Stimulated activated CD8-positive, alpha-beta memory T cell treated with anti-CD3 and anti-CD28 coated beads, Interleukin-7, amount 100 ng/mL, for 24 hours (primary cell): ENCODE results near the gene ANKRD13A.

Source experiments
- DNase-seq: peaks from one replicate; pipeline ENCODE4 v3.0.0-alpha.2; 2020; ENCODE audit warnings: low read depth

The ANKRD13A gene

GRCh38 chr12:109998904-109999648 lies at the start of gene ANKRD13A:
TSS of gene ANKRD13A (plus strand) at chr12:109999430. CDS start at chr12:109999689, 259 bp downstream.
- DNase-seq, result peak; percentile 70

- no peak for DNase-seq
Measured at GRCh38 chr12:109950625-109951024, 48.6 kb upstream of the ANKRD13A start.

GRCh38 chr12:109951136-109951535 lies 48.1 kb upstream of the ANKRD13A start:
- DNase-seq, result no peak

GRCh38 chr12:109951751-109952150 lies 47.5 kb upstream of the ANKRD13A start:
- no peak for DNase-seq

DNA sequence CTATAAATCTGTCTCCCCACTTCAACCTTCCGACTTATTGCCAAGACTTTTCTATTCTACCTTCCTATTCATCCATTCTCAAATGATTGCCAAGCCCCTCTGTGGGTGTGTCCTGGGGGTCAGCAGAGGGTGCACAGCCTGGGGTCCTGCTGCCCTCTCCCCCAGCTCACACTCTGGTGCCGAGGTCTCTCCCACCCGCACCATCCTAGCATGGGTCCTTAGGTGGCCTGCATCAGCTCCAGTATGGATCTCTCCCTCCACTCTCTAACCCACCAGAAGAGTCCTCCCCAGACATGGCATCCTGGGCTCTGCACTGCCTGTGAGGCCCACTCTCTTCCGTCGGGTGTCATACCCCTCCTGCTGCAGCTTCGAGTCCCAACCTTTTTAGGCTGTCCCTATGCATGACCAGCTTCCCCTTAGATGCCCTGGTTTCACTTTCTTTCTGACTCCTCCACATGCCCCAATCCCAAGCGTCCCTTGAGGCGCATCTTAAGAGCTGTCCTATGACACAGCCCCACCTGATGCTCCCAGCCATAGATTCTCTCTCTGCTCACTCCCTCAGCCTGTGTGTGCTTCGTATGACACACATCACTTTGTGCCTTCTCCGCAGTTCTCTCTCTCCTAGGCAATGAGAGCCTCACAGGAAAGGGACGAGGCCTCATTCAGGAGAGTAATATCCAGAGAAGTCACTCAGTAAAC lies 46.9 kb upstream of the ANKRD13A start:
- DNase-seq, result no peak

DNA sequence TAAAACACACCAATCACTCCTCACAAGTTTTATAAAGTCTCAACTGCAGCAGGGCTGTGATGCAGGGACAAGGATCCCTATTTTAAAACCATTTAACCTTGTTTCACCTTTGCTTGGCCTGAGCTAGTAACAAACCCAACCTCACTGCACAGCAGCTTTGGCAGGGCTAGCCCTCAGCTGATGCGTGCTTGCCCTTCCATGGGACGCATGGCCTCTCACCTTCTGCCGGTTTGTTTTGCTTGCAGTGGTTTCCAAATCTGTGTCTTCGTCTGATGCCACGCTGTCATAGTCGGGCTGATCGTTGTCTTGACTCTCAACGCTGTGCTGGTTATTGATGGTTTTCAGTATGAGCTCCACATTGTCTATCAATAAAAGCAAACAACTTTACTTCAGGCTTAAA lies 46.4 kb upstream of the ANKRD13A start:
- DNase-seq, result no peak

GRCh38 chr12:109953656-109954055 lies 45.6 kb upstream of the ANKRD13A start:
- no peak for DNase-seq

GRCh38 chr12:109958374-109958773 lies 40.9 kb upstream of the ANKRD13A start:
- DNase-seq, result no peak

- DNase-seq, result no peak
Measured at GRCh38 chr12:109959411-109960093, 39.7 kb upstream of the ANKRD13A start.

GRCh38 chr12:109961201-109961600 lies 38.0 kb upstream of the ANKRD13A start:
- DNase-seq, result no peak

DNA sequence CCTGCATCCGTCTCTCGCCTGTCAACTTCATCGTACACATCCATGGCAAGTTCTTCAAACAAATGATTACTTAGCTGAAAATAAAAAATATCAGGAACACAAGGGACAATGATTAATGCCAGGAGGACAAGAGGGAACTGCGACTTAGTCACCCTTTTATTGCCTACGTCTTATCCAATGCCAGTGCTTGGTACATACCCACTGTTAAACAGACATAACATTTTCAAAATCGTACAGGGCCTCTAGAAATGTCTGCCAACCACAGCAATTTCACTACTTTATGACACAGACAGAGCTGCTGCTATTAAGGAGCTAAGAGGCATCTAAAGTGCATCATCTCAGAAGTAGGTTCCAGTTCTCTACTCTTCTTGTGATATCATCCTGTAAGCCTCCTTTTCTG lies 37.6 kb upstream of the ANKRD13A start:
- DNase-seq, result no peak

- DNase-seq, result no peak
Measured at GRCh38 chr12:109962398-109962797, 36.8 kb upstream of the ANKRD13A start.

DNA sequence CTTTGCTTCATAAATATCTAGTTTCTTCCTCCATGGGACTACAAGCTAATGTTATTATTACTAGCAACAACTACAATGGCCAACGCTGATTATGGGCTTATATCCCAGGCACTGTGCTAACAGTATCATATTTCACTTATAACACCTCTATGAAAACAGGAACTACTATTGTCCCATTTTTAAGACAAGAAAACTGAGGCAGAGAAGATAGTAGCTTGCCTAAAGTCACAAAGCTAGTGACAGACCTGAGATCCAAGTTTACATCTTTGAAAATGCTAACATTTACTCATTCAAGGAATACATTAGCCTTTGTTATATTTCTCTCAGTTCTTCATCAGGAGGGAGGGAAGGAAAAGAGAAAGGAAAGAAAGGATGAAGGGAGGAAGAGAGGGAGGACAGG lies 35.9 kb upstream of the ANKRD13A start:
- no peak for DNase-seq

DNA sequence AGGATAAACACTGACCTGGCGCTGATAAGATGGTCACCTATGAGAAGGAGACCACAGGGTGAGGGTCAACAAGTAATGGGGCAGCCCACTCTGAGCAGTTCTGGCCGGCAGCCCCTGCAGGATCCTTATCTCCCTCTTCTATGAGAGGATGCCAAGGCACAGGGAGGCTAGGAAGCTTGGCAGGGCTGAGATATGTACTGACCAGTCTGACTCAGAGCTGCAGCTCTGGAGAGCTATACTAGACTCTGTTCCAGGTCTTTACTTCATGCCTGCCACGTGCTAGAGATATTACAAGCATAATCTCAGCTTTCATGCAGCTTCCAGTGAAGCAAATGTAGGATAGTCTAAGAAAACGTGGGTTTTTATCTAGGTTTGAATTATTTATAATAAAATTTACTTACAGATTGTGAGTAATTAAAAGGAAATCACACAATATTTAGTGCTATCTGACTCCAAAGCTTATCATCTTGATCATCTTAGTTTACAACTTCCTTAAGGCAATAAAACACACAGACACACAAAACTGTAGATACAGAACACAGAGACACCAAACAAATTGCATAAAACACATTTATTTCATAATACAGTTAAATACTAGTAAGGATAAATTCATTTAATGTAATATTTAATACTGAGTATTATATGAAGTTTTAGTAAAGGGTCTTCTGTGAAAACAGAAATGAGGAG lies 35.3 kb upstream of the ANKRD13A start:
- DNase-seq, result no peak

GRCh38 chr12:109966546-109966945 lies 32.7 kb upstream of the ANKRD13A start:
- no peak for DNase-seq

DNA sequence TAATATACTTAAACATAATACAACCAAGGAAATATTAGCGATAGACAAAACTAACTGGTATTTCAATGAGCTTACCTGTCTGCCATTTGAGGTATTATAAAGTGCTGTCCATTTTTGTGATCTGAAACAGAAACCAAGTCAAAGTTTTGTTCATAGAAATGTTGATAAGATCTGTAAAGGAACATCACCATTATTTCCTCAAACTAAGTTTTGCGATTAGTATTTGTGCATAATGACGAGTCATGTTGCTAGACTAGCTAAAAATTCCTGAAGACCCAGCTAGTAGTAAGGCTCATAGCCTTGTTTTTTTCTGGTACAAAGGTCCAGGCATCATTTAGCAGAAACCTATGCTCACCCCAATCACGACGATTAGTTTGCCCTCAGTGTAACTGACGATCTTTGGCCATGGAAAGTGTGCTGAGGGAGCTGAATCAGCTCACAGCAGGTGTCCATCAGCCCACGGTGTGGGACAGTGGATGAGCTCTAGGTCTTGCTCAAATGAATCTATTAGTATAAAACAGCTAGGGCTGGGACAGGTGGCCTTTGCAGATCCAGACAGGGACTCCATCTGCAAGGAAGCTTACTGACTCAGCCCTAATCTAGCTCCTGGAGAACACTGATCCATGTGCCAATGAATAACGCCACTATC lies 31.7 kb upstream of the ANKRD13A start:
- no peak for DNase-seq

GRCh38 chr12:109968032-109968420 lies 31.2 kb upstream of the ANKRD13A start:
- no peak for DNase-seq

DNA sequence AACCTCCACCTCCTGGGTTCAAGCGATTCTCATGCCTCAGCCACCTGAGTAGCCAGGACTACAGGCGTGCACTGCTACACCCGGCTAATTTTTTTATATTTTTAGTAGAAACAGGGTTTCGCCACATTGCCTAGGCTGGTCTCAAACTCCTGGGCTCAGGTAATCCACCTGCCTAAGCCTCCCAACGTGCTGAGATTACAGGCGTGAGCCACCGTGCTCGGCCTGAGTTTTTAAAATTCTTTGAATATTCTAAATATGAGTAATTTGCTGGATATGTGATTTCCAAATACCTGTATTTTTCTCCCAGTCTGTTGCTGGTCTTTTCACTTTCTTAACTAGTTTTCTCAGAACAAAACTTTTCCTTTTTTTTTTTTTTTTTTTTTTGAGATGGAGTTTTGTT lies 30.4 kb upstream of the ANKRD13A start:
- no peak for DNase-seq

DNA sequence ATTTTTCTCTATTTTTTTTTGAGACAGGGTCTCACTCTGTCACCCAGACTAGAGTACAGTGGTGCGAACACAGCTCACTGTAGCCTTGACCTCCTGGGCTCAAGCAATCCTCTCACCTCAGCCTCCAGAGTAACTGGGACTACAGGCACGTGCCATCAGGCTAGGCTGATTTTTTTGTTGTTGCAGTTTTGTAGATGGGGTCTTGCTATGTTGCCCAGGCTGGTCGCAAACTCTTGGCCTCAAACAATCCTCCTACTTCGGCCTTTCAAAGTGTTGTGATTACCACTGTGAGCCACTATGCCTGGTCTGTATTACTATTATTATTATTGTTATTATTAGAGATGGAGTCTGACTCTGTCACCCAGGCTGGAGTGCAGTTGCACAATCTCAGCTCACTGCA lies 26.4 kb upstream of the ANKRD13A start:
- DNase-seq, result no peak

DNA sequence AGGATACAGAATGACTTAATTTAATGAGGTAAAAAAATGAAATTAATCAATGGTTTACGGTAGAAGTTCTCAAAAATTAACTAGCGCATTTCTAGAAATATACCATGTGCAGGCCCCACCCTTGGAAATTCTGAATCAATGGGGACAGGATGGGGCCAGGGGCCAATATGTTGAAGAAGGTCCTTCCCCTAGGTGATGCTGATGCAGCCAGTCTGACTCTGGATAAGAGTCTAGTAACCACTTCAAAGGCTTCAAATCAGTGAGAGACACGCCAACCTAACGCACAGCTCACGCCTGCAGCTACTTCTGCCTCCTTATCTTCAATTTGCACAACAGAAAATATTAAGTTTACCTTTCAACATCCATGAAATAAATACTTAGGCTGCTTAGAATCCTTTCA lies 17.9 kb upstream of the ANKRD13A start:
- DNase-seq, result no peak

GRCh38 chr12:109982210-109982609 lies 17.0 kb upstream of the ANKRD13A start:
- DNase-seq, result no peak
